Keratinocyte (primary cell): ENCODE measurements around the gene SPTSSA. TPM values are rescaled to one million over a fixed set of nuclear protein-coding genes. Genes with fewer than 3 reads are reported as not detected.

Experiments used
- DNase-seq: peaks from one replicate; pipeline ENCODE4 v3.0.0-alpha.2; 2011; ENCODE audit warnings: low read depth, missing footprints, low spot score
- FAIRE-seq: peaks from 2 replicates; lab custom pipeline; 2011; peaks lifted over from hg19 to GRCh38; lab: Jason Lieb, UNC
- H2AFZ ChIP-seq: 2 replicates; pipeline ENCODE4 v1.6.0; 2012; ENCODE audit warnings: low read length, control low read depth, inconsistent platforms; ENCODE audit not compliant: control insufficient read depth
- H3K27ac ChIP-seq: 2 replicates; pipeline ENCODE4 v1.5.1; 2011; ENCODE audit warnings: low read length; ENCODE audit not compliant: control insufficient read depth, insufficient read depth
- H3K27me3 ChIP-seq: 3 replicates; pipeline ENCODE4 v1.6.0; 2011; ENCODE audit warnings: low read length; ENCODE audit not compliant: control insufficient read depth, insufficient read depth; ENCODE audit errors: extremely low read depth
- H3K36me3 ChIP-seq, 2 experiments: 2 replicates in 1 of 2; 3 replicates in 1 of 2; pipeline ENCODE4 v1.5.1; 2011; ENCODE audit warnings: low read length in 2 of 2, mild to moderate bottlenecking in 1 of 2; ENCODE audit not compliant: control insufficient read depth in 2 of 2, insufficient read depth in 2 of 2; ENCODE audit errors: extremely low read depth in 1 of 2
- H3K4me1 ChIP-seq: 3 replicates; pipeline ENCODE4 v1.5.1; 2011; ENCODE audit warnings: low read length; ENCODE audit not compliant: control insufficient read depth, insufficient read depth; ENCODE audit errors: extremely low read depth
- H3K4me2 ChIP-seq: 3 replicates; pipeline ENCODE4 v1.6.0; 2011; ENCODE audit warnings: low read depth, low read length; ENCODE audit not compliant: control insufficient read depth, insufficient read depth; ENCODE audit errors: extremely low read depth
- H3K4me3 ChIP-seq, 3 experiments: fragments of 200-600 bp in 1 of 3; sonication (generic) in 1 of 3; 2 replicates in 2 of 3; 3 replicates in 1 of 3; pipeline ENCODE4 v1.5.1; 2011 to 2016; ENCODE audit warnings: low read length in 3 of 3, mild to moderate bottlenecking in 3 of 3, control low read depth in 2 of 3, inconsistent platforms in 1 of 3, low read depth in 1 of 3, mixed read lengths in 1 of 3, mixed run types in 1 of 3, moderate library complexity in 1 of 3; ENCODE audit not compliant: control insufficient read depth in 2 of 3, insufficient read depth in 2 of 3; ENCODE audit errors: extremely low read depth in 1 of 3
- H3K79me2 ChIP-seq: 2 replicates; pipeline ENCODE4 v1.6.0; 2012; ENCODE audit warnings: low read length; ENCODE audit not compliant: control insufficient read depth, insufficient read depth
- H3K9ac ChIP-seq: 3 replicates; pipeline ENCODE4 v1.6.0; 2011; ENCODE audit warnings: low read length; ENCODE audit not compliant: control insufficient read depth, insufficient read depth; ENCODE audit errors: extremely low read depth
- H3K9me1 ChIP-seq: 3 replicates; pipeline ENCODE4 v1.6.0; 2011; ENCODE audit warnings: low read length; ENCODE audit not compliant: control insufficient read depth, insufficient read depth; ENCODE audit errors: extremely low read depth
- H3K9me3 ChIP-seq: 2 replicates; pipeline ENCODE4 v1.5.1; 2012; ENCODE audit warnings: low read depth, low read length; ENCODE audit not compliant: control insufficient read depth
- H4K20me1 ChIP-seq: 3 replicates; pipeline ENCODE4 v1.6.0; 2011; ENCODE audit warnings: low read length; ENCODE audit not compliant: control insufficient read depth, insufficient read depth; ENCODE audit errors: extremely low read depth
- CTCF ChIP-seq, 3 experiments: IDR thresholded peaks in 1 of 3; conservative IDR thresholded peaks in 1 of 3; optimal IDR thresholded peaks in 1 of 3; 2 replicates in 2 of 3; 3 replicates in 1 of 3; pipeline versions ENCODE3 to v1.5.1; 2011; ENCODE audit warnings: low read length in 3 of 3, mild to moderate bottlenecking in 3 of 3, moderate library complexity in 2 of 3, control low read depth in 1 of 3, inconsistent platforms in 1 of 3; ENCODE audit not compliant: insufficient read depth in 2 of 3; ENCODE audit errors: extremely low read depth in 1 of 3
- EZH2 ChIP-seq: IDR thresholded peaks from one replicate; pipeline ENCODE4 v1.6.1; 2012; ENCODE audit warnings: inconsistent platforms, mild to moderate bottlenecking, low read length, moderate library complexity
- dilution Hi-C: fragments of 300-500 bp; cut with MboI; formaldehyde crosslinking; loops from one replicate; pipeline ENCODE4 v1.7.0; 2020; ENCODE audit warnings: low sequenced_read_pairs; ENCODE audit not compliant: extremely low pct_ligation_motif_present
- polyA plus RNA-seq, 5 experiments: library from polyadenylated mRNA; depleted of rRNA in 3 of 5; stranded (reverse) in 3 of 5; stranded (forward) in 1 of 5; unstranded in 1 of 5; fragments of >200 nt; gene quantifications; 1 replicate in 1 of 5; 2 replicates in 3 of 5; 3 replicates in 1 of 5; pipeline versions ENCODE4 v1.2.1 to v1.2.3, GENCODE V29; 2011 to 2012; ENCODE audit warnings: missing spikeins in 2 of 5, low read depth in 1 of 5, low replicate concordance in 1 of 5

The SPTSSA gene
- polyA plus RNA-seq, 1 donor (not counting 4 experiments of a cell fraction or from before 2014, with no cell fraction given), result 43.9 TPM

GRCh38 chr14:34439090-34439489, 22.9 kb downstream of the SPTSSA start:
- Histone ChIP-seq H3K9me3 (no peaks in the 10 kb centered on the region), H3K9me1 (no peaks in the 10 kb centered on the region), H3K4me3 (no peak overlapping the region), H3K4me1 (no peaks in the 10 kb centered on the region), H3K79me2 (peaks cover 35% of the 10 kb centered on the region), H3K4me2 (no peak overlapping the region), H3K36me3 (no peaks in the 10 kb centered on the region), H4K20me1 (no peaks in the 10 kb centered on the region), H3K27ac (no peak overlapping the region), H2AFZ (no peak overlapping the region), H3K9ac (no peak overlapping the region), H3K27me3 (no peaks in the 10 kb centered on the region)
- TF ChIP-seq EZH2, result no peak
- TF ChIP-seq CTCF (optimal IDR thresholded peaks at IDR 0.05 in 1 of 3, IDR thresholded peaks at IDR 0.05 in 1 of 3, conservative IDR thresholded peaks at IDR 0.05 in 1 of 3; ENCODE audit: extremely low read depth in 1 of 3, insufficient read depth in 2 of 3, low read length in 3 of 3), result no peak
- no peak for DNase-seq
- no peak for FAIRE-seq
- dilution Hi-C loops, result no loop called here

GRCh38 chr14:34438438-34438837, 23.6 kb downstream of the SPTSSA start:
- Histone ChIP-seq H3K9ac (no peak overlapping the region), H3K4me1 (no peaks in the 10 kb centered on the region), H3K79me2 (peaks cover 35% of the 10 kb centered on the region), H2AFZ (no peak overlapping the region), H3K9me1 (no peaks in the 10 kb centered on the region), H3K4me2 (no peak overlapping the region), H3K27ac (no peak overlapping the region), H4K20me1 (no peaks in the 10 kb centered on the region), H3K27me3 (no peaks in the 10 kb centered on the region), H3K9me3 (no peaks in the 10 kb centered on the region), H3K4me3 (no peak overlapping the region), H3K36me3 (no peaks in the 10 kb centered on the region)
- TF ChIP-seq CTCF (optimal IDR thresholded peaks at IDR 0.05 in 1 of 3, IDR thresholded peaks at IDR 0.05 in 1 of 3, conservative IDR thresholded peaks at IDR 0.05 in 1 of 3; ENCODE audit: extremely low read depth in 1 of 3, insufficient read depth in 2 of 3, low read length in 3 of 3) (no peak), EZH2 (no peak)
- dilution Hi-C loops, result no loop called here
- no peak for DNase-seq
- FAIRE-seq, result no peak
